ENCODE measurements around the gene HAAO.
A peak's percentile ranks its signal among the peaks of the same experiment; 100 is the strongest.

GRCh38 chr2:42792583-42793333 lies at the start of gene HAAO:
- TF ChIP-seq POLR2A (IDR thresholded peaks at IDR 0.05): no peak
- TF ChIP-seq, protein P1, sequence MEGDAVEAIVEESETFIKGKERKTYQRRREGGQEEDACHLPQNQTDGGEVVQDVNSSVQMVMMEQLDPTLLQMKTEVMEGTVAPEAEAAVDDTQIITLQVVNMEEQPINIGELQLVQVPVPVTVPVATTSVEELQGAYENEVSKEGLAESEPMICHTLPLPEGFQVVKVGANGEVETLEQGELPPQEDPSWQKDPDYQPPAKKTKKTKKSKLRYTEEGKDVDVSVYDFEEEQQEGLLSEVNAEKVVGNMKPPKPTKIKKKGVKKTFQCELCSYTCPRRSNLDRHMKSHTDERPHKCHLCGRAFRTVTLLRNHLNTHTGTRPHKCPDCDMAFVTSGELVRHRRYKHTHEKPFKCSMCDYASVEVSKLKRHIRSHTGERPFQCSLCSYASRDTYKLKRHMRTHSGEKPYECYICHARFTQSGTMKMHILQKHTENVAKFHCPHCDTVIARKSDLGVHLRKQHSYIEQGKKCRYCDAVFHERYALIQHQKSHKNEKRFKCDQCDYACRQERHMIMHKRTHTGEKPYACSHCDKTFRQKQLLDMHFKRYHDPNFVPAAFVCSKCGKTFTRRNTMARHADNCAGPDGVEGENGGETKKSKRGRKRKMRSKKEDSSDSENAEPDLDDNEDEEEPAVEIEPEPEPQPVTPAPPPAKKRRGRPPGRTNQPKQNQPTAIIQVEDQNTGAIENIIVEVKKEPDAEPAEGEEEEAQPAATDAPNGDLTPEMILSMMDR (IDR thresholded peaks at IDR 0.05): peak in 2 of 4 experiments; percentile 30 to 41

Measured in prostate gland (tissue), 2 donors.